GM18507 (cell line): ENCODE results near the gene PCDHGB5.
"Not testable (repeated sequence)": the region's sequence is repeated elsewhere in the genome, so short reads cannot be mapped to it uniquely, and the experiment has no call there.

ENCODE experiments used
- DNase-seq: peaks from one replicate; pipeline ENCODE4 v3.0.0; 2011; ENCODE audit warnings: low read depth; ENCODE audit not compliant: insufficient read length; ENCODE audit errors: extremely low spot score
- FAIRE-seq: peaks from 2 replicates; lab custom pipeline; 2011; peaks lifted over from hg19 to GRCh38; lab: Jason Lieb, UNC

The PCDHGB5 gene

DNA sequence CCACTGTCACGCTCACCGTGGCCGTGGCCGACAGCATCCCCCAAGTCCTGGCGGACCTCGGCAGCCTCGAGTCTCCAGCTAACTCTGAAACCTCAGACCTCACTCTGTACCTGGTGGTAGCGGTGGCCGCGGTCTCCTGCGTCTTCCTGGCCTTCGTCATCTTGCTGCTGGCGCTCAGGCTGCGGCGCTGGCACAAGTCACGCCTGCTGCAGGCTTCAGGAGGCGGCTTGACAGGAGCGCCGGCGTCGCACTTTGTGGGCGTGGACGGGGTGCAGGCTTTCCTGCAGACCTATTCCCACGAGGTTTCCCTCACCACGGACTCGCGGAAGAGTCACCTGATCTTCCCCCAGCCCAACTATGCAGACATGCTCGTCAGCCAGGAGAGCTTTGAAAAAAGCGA is 35.0 kb downstream of the PCDHGB5 start:
- DNase-seq, FAIRE-seq: not testable (repeated sequence)

GRCh38 chr5:141434006-141434405 is 36.3 kb downstream of the PCDHGB5 start:
- no peak for DNase-seq
- FAIRE-seq, result no peak

- FAIRE-seq (no peak), DNase-seq (no peak)
Observed at GRCh38 chr5:141437221-141437620, 39.5 kb downstream of the PCDHGB5 start.

GRCh38 chr5:141439411-141440141 is 41.8 kb downstream of the PCDHGB5 start:
- DNase-seq, result no peak
- no peak for FAIRE-seq

- FAIRE-seq (no peak), DNase-seq (no peak)
Observed at GRCh38 chr5:141440341-141440740, 42.6 kb downstream of the PCDHGB5 start.

- no peak for DNase-seq
- FAIRE-seq, result no peak
Observed at GRCh38 chr5:141441571-141442170, 43.9 kb downstream of the PCDHGB5 start.
